Measurements from ENCODE around the gene PCDH9.

Gene PCDH9

GRCh38 chr13:66354879-66355751 is 875.0 kb downstream of the PCDH9 start:
- DNase-seq: no peak

- no peak for DNase-seq
Observed at GRCh38 chr13:66353664-66354063, 876.5 kb downstream of the PCDH9 start.

GRCh38 chr13:66349966-66350365 is 880.2 kb downstream of the PCDH9 start:
- DNase-seq: no peak

- DNase-seq: no peak
Observed at GRCh38 chr13:66348745-66349690, 881.1 kb downstream of the PCDH9 start.

GRCh38 chr13:66347486-66348117 is 882.5 kb downstream of the PCDH9 start:
- DNase-seq: no peak

GRCh38 chr13:66345971-66346370 is 884.2 kb downstream of the PCDH9 start:
- DNase-seq: no peak

GRCh38 chr13:66345518-66345810 is 884.7 kb downstream of the PCDH9 start:
- no peak for DNase-seq

- no peak for DNase-seq
Observed at GRCh38 chr13:66344805-66345517, 885.2 kb downstream of the PCDH9 start.

- DNase-seq: no peak
Observed at GRCh38 chr13:66343224-66343828, 886.8 kb downstream of the PCDH9 start.

- DNase-seq: no peak
Observed at GRCh38 chr13:66341635-66342377, 888.3 kb downstream of the PCDH9 start.

- DNase-seq: no peak
Observed at GRCh38 chr13:66339214-66339613, 890.9 kb downstream of the PCDH9 start.

GRCh38 chr13:66338542-66338941 is 891.6 kb downstream of the PCDH9 start:
- no peak for DNase-seq

- no peak for DNase-seq
Observed at GRCh38 chr13:66335626-66336025, 894.5 kb downstream of the PCDH9 start.

- DNase-seq: no peak
Observed at GRCh38 chr13:66329988-66330451, 900.1 kb downstream of the PCDH9 start.

GRCh38 chr13:66328476-66328875 is 901.7 kb downstream of the PCDH9 start:
- no peak for DNase-seq

- DNase-seq: no peak
Observed at GRCh38 chr13:66323745-66324347, 906.3 kb downstream of the PCDH9 start.

GRCh38 chr13:66322936-66323335 is 907.2 kb downstream of the PCDH9 start:
- DNase-seq: no peak

- no peak for DNase-seq
Observed at GRCh38 chr13:66322193-66322740, 907.9 kb downstream of the PCDH9 start.

GRCh38 chr13:66314911-66315310 is 915.2 kb downstream of the PCDH9 start:
- no peak for DNase-seq

GRCh38 chr13:66313413-66313812 is 916.7 kb downstream of the PCDH9 start:
- no peak for DNase-seq

All from activated CD4-positive, alpha-beta T cell treated with anti-CD3 and anti-CD28 coated beads, Interleukin-2, Interleukin-6, amounts not matched to agents 100 ng/mL and 50 ng/mL, durations not matched to agents 16 hours and 8 hours (primary cell).